Stimulated activated CD8-positive, alpha-beta memory T cell treated with anti-CD3 and anti-CD28 coated beads, Interleukin-7, amount 100 ng/mL, for 1 hour (primary cell): ENCODE results near the gene TET2.

ENCODE experiments used
- DNase-seq, 2 donors: peaks; one replicate each; pipeline ENCODE4 v3.0.0-alpha.2; 2020; ENCODE audit warnings: low read depth in 2 of 2

TET2 gene

DNA sequence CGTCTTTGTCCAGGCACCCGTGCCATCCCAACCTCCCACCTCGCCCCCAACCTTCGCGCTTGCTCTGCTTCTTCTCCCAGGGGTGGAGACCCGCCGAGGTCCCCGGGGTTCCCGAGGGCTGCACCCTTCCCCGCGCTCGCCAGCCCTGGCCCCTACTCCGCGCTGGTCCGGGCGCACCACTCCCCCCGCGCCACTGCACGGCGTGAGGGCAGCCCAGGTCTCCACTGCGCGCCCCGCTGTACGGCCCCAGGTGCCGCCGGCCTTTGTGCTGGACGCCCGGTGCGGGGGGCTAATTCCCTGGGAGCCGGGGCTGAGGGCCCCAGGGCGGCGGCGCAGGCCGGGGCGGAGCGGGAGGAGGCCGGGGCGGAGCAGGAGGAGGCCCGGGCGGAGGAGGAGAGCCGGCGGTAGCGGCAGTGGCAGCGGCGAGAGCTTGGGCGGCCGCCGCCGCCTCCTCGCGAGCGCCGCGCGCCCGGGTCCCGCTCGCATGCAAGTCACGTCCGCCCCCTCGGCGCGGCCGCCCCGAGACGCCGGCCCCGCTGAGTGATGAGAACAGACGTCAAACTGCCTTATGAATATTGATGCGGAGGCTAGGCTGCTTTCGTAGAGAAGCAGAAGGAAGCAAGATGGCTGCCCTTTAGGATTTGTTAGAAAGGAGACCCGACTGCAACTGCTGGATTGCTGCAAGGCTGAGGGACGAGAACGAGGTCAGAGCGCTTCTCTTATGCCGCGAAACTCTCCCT, at the start of gene TET2:
TET2 (plus strand) TSS at position 601 of the 740 bp plus-strand sequence. CDS start 87,067 bp downstream, outside the sequence.
- peak; percentile 46 to 50 for DNase-seq

DNA sequence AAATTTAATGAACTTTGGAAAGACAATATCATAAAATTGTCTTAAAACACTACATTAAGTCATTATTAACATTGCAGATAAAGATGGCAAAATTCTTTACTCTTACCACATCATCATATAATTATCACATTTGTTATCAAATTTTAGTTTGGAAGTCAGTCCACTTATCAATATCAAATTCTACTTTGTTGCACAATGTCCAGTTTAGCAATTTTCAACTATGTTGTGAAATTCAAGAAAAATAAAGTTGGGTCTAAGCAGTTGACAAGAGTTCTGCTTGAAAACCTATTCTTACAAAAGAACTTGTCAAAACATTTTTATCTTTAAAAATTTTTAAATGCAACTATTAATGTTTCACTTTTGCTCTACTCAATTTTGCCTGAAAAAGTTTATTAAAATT, 44.7 kb upstream of the TET2 start:
- no peak for DNase-seq

DNA sequence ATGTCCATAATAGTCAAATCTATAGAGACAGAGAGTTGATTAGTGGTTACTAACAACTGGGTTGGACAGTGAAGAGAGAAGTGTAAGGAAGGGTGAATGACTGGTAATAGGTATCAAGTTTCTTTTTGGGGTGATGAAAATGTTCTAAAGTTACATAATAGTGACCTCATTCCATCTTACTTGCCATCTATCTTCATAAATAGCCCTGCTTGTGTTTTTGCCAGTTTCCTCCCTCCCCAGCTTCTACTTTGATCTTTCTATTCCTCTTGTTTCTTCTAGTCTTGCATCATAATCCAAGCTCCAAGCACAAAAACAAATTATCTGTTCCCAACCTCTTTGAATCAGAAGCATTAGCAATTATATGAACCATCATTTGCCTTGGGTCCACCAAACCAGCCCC, 40.2 kb upstream of the TET2 start:
- no peak for DNase-seq

DNA sequence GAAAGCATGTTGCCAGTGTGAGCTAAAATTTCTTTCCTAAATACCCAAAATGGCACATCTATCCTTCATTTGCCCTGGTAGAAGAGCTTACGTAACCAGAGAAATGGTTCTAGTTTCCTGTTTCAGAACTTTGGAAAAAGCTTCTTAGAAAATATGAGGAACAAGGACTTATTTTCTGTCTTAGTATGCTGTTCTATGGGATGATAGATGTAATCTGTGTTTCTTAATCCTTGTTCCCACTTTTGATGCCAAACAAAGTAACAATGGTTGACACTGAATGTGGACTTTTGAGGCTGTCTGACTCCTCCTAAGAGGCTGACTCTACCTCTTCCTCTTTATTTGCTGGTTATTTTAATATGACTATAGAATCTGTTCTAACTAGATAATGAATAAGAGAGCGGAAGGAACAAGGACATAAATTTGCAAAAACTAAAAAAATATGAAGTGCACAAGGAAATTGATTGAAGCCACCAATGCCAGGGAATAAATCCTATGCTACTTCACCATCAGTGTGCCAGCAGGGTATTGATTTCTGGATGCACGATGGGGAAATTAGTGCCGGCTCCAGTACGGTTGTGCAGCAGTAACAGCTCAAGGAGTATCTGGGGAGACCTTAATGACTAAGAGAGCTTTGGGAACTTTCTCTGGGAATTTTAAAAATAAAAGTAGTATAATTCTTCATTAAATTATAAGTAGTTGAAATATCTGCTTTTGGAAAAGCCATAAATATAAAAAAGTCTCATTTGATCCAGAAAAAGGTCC, 39.4 kb upstream of the TET2 start:
- no peak for DNase-seq

DNA sequence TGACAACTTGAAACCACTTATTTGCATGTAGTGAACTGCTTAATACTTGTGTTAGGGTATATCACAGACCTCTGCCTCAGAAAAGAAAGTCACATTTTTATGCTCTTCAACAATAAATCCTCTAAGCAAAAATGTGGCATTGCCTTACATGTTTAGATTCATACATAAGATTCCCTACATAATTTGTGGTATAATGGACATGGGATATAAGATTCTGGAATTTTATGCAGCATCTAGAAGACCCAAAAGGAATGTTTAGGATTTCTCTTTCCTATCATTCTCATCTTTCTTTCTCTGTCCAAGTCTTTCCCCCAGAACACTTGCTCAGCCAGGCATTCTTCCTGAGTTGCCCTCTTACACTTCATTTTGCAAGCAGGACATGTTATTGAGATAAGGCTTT, 37.7 kb upstream of the TET2 start:
- DNase-seq, result no peak

DNA sequence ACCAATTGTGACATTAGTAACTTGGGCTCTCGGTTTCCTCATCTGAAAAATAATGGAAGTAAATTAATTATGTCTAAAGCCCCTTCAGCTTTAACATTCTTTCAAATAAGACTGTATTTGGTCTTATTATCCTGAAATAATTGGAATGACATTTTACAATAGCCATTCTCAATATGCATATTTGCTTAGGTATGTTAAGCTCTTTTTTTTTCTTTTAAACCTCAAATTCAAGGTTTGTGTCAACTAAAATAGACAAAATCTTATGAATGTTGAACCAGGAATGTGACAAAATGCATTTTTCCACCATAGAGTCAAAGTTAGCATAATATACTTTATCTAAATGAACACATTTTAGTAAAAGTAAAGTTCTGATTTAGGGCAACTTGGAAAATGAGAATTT, 34.4 kb upstream of the TET2 start:
- DNase-seq, result no peak

DNA sequence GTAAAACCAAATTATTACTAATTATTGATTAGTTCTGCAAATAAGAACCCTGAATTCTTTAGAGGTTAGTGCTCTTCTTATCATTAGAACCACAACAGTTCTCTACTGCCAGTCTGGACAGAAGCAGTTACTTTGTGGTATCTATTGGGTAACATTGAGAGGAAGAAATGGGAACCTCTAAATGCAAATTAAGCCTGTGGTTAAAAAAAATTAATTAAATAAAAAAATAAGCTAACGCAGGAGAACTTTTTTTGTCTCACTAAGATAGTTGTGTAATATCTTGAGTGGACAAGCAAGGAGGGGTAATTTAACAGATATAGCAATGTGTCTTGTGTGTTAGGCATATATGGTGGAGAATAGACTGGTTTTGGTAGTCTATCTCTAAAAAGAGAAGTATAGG, 32.9 kb upstream of the TET2 start:
- no peak for DNase-seq

DNA sequence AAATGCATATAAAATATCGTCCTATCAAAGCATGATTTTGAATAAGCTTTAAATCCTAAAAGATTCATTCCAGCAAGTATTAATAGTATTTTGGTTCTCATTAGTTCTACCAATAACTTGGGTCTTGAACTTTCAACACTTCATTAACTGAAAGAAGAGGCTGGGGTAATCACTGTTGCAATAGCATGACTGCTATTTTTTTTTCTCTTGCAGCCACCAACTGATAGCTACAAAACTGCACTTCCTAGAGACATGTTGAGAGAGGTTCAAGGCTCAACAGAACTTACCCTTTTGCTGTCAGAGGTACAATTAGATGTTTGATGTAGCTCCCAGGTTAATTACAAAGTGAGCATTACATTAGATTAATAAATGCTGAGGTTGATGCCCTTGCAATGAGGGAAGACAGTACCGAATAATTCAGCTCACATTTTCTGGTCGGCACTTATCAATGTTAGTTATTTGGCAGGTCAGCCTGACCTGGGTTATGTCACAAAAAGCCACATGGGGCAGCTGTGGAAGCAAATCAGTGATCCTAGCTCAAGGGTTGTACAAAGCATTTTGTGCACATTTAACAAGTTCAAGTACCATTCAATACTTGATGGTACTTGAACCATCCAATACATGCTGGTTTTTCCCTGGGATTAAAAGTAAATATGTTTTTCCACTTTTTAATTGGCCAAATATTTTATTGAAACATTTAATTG, 29.9 kb upstream of the TET2 start:
- DNase-seq, result no peak

DNA sequence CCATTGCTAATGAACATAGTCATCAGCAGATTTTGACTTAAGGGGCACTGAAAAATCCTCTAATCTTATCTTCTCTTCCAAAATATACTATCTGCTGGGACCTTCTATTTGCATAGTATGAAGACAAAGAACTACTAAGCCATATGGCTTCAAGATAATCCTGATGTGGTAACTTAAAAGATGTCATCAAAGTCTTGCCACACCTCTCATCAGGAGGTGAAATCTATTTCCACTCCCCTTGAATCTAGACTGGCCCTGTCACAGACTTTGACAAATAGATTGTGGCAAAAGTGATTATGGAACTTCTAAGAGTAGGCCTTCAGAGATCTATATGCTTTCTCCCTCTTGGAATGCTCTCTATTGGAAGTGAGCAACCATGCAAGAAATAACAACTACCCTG, 27.3 kb upstream of the TET2 start:
- no peak for DNase-seq

DNA sequence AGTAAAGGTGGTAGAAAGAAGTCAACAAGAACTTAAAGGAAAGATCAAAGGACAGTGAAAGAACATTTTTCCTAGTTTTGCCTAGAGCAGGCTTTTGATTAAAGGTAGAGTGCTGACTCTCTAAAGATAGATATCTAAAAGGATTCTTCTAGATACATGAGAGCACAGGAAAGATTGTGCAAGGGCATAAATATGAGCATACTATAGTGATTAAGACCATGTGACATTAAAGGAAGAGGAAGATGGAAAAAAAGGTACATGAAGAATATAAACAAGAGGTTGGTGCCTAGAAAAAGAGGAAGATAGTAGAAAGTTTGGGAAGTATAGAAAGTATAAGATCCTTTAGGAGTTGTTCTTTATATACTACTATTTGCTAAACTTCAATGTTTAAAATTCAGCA, 26.1 kb upstream of the TET2 start:
- no peak for DNase-seq

DNA sequence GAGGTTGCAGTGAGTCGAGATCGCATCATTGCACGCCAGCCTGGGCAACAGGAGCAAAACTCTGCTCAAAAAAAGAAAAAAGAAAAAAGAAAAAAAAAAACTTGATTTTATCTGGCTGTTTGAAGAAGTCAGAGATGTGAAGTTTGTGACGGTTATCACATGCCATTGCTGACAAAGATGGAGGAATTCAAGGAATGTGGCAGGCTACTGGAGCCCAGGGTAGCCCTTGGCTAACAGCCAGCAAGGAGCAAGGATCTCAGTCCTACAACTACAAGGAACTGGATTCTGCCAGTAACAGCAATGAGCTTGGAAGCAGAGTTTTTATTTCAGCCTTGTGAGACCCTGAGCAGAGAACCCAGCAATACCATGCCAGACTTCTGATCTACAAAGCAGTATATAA, 24.3 kb upstream of the TET2 start:
- no peak for DNase-seq

DNA sequence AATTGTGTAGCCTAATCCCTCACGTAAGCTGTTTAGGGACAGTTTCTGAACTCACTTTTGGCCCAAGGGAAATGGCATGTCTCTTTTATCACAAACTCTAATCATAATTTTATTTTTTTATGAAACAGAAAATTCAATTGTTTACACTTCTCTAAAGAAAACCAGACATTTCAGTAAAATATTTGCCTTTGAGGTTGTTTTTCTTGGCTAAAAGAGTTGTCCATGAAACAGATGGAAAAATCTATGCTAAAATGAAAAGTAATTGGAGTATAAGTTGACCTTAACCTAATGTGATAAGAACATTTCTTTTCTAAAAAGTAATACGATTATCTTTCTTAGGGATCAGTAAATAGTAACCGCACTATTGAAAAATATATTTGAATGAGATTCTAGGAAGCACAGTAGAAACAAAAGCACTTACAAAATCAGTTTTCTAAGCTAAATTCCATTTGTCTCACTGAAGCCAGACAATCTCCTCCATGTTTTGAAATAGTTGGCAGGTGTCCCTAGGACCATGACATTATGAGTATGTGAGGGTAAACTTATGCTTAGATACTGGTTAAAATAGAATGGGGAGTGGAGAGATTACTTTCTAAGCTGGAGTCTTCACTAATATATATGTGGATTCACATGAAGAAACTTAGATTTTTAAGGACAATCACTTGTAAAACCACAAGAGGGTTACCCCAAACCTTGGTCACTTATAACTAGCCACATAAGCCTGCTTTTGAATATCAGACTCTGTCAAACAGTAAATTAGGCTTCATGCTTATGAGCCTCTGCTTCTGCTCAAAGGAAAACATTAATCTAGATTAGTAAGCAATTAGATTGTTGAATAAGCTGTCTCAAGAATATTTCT, 20.1 kb upstream of the TET2 start:
- no peak for DNase-seq

DNA sequence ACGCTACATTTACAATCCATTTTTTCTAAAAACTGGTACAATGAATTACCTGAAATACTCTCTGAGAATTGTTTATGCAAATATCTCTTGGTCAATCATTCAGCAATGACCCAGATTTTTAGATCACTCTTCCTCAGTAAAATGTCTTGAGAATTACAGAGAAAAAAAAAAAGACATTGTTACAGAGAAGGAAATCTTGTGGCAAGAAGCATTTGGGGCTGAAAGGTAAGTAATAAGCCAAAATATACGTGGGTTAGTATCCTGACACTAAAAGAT, 19.6 kb upstream of the TET2 start:
- DNase-seq, result no peak

DNA sequence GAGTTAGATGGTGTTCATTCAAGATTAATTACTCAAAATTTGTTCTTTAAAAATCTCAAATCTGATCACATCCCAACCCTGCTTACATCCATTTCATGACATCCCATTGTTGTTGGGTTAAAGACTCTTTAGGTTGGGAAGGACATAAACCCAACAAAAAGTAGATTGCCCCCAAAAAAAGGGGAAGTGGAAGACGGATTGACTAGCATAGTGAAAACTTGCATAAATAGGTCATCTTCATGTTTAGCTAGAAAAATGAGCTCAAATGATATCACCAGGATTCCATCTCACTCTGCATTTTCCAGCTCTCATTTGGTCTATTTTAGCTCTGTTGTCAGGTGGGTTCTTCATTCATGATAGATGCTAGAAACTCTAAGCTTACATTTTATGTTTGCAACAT, 18.5 kb upstream of the TET2 start:
- DNase-seq, result no peak

DNA sequence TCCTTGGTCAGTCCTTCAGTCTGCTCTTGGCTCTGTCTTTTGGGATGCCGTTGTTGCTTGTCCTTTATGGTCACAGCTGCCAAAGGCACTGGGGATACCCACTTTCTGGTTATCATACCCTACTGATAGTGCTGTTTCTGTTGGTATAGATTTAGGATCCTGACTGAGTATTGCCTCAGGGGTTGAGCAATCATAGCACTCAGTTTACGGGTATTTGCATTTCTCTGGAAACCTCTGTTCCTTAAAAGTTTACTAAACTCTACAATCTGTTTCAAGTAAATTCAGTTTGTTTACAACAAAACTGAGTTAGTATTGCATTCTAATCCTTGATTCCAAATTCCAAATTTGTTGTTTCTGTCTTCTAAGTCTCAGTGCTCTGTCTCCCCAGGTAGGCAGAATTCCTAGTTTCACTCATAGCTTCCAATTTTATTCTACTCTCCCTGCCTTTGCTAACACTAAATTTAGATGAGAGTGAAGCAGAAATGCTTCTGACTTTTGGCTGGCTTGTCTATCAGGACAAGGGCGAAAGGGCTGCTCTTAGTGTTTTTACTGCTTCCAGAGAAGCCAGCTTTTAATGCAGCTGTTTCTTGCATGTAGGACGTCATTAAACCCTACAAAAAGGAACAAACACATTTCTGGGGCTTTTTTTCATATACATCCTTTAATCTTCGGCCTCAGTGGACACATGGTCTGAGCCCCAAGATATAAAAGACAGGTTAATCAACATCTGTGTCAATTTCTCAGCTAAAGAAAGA, 17.2 kb upstream of the TET2 start:
- DNase-seq, result no peak

DNA sequence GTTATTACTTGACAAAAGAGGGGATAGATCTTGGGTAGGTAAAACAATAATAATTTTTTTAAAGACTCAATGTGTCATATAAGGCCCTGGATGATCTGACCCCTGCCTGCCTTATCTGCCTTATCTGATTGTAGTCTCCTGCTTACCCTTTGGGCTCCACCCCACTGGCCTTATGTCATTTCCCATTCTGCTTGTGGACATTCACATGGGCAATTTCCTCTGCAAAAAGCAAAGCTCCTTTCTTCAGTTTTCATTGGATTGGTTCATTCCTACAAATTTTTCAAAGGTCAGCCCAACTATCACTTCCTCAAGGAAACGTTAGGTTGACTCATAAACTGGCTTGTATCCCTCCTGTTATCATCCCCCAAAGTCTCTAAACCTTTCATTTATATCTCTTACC, 15.7 kb upstream of the TET2 start:
- no peak for DNase-seq

DNA sequence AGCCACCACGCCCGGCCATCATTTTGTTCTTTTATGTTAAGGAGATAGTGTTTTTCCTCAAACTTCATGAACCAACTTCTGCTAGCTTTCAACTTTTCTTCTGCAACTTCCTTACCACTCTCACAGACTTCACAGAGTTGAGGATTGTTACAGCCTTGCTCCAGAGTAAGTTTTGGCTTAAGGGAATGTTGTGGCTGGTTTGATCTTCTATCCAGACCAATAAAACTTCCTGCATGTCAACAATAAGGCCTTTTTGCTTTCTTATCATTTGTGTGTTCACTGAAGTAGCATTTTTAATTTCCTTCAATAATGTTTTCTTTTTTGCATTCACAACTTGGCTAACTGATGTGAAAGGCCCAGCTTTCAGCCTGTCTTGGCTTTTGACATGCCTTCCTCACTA, 12.7 kb upstream of the TET2 start:
- DNase-seq, result no peak

DNA sequence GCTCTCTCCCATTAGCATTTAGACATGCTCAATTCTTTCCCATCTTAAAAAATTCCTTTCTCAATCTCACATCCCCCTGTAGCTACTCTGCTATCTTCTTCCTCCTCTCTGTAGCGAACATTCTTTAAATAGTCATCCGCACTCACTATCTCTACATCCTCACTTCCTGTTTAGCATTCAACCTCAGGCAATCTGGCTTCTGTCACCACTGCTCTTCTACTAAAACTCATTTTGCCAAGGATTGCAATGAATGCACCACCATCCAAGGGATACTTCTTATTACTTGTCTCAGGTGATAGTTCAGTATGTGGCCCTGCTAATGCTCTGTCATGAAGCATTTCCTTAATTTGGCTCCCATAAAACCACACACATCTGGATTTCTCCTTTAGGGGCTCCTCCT, 10.9 kb upstream of the TET2 start:
- no peak for DNase-seq

DNA sequence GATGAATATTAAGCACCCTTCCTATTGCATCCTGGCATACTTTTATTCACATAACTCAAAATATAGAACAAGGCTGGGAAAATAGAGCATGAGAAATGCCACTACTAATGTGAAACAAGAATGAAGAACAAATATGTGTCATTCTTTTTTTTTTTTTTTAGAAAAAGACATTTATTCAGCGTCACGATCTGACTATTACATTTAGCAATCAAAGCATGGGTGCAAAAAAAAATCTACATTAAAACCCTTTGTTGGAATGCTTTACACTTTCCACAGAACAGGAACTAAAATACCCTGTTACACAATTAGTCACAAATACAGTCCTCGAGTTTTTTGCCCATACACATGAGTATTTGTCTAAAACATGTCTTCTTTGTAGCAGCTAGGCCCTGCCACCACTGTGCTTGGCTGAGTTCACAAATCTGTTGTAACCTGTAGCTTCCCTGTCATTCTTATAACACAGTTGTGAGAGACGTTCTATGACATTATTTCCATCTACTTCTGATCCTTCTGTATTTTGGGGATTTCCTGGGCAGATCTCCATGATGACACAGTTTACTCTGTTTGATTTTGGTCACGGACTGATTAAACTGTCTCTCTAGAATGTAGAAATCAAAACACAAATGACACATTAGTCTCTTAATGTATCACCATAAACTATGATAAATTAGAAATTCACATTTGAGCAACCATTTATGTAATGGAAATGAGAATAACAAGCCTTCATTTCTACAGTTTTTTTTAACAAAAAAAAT, 9.4 kb upstream of the TET2 start:
- DNase-seq, result no peak

DNA sequence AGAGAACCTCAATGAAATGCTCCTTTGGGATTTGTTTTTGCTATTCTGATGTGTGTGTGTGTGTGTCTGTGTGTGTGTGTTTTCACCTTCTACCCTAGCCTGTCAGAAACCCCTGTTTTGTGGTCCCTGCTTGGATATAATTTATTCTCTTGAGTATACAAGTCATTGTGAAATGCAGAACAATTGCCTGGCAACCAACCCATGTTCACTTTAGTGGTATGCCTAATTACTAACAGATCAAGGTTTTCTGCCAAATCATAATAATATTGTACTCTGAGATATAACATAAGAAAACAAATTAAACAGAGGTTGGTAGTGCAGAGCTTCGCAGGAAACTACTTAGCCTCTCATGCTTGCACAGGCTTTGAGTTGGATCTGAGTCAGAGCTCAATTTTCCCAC, 7.0 kb upstream of the TET2 start:
- DNase-seq, result no peak
